ENCODE measurements around the gene UNC13D.
"Not testable (repeated sequence)": the region's sequence is repeated elsewhere in the genome, so short reads cannot be mapped to it uniquely, and the experiment has no call there.

The UNC13D gene

GRCh38 chr17:75820094-75821080, 23.8 kb downstream of the UNC13D start:
- no peak for DNase-seq

DNA sequence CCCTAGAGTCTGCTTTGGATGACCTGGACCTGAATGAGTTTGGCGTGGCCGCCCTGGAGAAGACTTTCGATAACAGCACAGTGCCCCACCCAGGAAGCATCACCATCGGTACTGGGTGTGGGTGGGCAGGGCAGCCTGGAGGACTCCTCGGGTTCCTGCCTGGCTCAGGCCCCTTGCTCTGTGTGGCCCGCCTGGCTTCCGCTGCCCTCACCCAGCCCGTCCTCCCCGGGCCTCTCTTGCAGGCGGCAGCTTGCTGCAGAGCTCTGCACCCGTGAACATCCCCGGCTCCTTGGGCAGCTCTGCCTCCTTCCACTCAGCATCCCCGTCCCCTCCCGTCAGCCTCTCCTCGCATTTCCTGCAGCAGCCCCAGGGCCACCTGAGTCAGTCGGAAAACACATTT, 24.5 kb downstream of the UNC13D start:
- DNase-seq = no peak

- DNase-seq = no peak
Measured at GRCh38 chr17:75819116-75819515, 25.1 kb downstream of the UNC13D start.

DNA sequence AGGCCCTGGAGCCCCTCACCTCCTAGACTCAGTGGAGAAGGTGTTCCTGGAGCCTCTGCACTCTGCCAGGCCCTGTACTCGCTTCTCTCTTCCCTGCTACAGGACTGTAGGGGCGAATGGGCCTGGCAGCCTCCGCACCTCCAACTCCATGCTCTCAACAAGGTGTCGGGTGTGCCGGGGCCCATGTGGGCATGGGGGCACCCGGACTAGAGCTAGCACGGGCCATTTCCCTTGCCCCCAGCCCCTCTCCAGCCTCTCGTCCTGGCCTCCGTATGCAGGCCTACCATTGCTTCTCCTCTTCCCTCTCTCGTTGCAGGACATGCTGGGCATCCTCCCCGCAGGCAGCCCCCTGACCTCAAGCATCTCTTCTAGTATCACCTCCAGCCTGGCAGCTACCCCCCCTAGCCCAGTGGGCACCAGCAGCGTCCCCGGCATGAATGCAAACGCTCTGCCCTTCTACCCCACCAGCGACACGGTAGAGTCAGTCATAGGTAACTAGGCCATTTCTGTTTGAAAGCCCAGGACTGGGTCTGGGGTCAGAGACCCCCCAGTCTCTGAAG, 25.8 kb downstream of the UNC13D start:
- DNase-seq = no peak

GRCh38 chr17:75817571-75817970, 26.6 kb downstream of the UNC13D start:
- no peak for DNase-seq

- no peak for DNase-seq
Measured at GRCh38 chr17:75816693-75817092, 27.5 kb downstream of the UNC13D start.

- no peak for DNase-seq
Measured at GRCh38 chr17:75815399-75815798, 28.8 kb downstream of the UNC13D start.

GRCh38 chr17:75814900-75815373, 29.3 kb downstream of the UNC13D start:
- no peak for DNase-seq

GRCh38 chr17:75814021-75814395, 30.2 kb downstream of the UNC13D start:
- no peak for DNase-seq

DNA sequence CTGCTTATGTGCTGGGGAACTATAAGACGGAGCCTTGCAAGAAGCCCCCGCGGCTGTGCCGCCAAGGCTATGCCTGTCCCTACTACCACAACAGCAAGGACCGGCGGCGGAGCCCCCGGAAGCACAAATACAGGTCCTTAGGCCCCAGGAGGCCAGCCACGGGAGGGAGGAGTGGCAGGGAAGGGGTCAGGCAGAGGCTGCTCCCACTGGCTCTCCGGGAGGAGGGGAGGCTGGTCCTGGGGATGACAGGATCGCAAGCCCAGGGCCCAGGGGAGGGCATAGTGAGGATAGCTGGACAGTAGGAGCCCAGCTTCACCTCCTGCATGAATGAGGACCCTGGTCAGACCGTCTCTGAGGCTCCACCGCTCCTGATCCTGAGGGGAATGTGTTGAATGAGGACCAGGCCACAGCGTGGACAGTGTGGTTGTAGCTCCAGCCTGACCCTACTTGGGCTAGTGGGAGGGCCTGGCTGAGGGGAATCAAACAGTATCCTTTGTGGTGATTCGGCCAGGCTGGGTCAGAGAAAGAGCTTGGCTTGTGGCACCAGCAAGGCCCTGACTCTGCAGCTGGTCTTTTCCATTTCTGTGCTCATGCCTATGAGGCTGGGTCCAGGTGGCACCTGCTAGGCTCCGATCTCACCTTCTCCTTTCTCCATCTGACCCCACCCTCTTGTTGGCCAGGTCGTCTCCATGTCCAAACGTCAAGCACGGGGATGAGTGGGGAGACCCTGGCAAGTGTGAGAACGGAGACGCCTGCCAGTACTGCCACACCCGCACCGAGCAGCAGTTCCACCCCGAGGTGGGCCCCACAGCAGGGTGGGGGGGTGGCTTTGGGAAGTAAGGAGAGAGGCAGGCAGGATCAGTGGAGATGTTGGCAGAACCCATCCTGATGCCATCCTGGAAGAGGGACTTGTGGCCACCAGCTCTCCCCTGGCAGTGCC, 30.9 kb downstream of the UNC13D start:
- no peak for DNase-seq

DNA sequence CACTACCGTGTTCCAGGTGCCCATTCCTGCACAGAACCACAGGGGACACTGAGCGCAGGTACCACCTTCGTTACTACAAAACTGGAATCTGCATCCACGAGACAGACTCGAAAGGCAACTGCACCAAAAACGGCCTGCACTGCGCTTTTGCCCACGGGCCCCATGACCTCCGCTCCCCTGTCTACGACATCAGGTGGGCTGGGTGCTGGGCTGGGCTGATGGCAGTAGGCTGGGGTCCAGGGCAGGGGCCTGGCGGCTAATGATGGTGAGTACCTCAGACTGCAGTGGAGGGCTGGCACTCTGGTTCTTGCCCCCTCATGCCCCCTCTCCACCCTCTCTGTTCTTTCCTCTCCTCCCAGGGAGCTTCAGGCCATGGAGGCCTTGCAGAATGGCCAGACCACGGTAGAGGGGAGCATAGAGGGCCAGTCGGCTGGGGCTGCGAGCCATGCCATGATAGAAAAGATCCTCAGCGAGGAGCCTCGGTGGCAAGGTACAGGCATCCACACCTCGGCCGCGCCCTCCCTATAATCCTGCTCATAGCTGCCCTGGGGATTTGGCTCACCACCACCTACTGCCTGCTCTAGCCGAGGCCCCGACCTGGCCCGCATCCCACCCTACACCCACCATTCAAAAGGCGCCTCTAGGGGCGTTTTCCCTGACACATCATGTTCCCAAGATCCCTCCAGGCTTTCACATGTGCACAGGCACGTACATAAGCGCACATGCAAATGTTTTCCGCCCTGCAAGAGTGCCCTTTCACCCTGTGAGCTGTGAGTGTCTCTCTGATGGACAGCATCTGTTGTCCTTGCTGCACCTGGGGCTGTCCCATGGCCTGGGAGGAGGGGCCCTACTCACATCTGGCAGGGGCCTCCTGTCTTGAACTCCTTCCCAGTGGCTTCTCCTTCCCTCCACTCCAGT, 31.8 kb downstream of the UNC13D start:
- no peak for DNase-seq

GRCh38 chr17:75811174-75811573, 33.0 kb downstream of the UNC13D start:
- no peak for DNase-seq

GRCh38 chr17:75810756-75811155, 33.4 kb downstream of the UNC13D start:
- not testable (repeated sequence) for DNase-seq

DNA sequence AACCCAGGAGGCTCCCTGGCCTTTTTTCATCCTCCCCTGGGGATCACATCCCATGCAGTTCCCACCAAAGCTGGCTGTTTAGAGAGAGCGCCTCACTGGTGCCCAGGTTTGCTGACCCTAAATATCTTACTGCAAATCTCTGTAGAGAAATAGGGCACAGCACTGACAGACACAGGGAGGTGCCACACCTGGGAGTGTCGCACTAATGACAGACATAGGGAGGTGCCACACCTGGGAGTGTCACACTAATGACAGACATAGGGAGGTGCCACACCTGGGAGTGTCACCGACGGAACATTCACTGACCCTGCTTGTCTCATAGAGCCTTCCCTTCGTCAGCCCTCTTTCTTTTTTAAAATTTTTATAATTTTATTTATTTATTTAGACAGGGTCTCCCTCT, 34.0 kb downstream of the UNC13D start:
- no peak for DNase-seq

- no peak for DNase-seq
Measured at GRCh38 chr17:75809631-75810111, 34.5 kb downstream of the UNC13D start.

DNA sequence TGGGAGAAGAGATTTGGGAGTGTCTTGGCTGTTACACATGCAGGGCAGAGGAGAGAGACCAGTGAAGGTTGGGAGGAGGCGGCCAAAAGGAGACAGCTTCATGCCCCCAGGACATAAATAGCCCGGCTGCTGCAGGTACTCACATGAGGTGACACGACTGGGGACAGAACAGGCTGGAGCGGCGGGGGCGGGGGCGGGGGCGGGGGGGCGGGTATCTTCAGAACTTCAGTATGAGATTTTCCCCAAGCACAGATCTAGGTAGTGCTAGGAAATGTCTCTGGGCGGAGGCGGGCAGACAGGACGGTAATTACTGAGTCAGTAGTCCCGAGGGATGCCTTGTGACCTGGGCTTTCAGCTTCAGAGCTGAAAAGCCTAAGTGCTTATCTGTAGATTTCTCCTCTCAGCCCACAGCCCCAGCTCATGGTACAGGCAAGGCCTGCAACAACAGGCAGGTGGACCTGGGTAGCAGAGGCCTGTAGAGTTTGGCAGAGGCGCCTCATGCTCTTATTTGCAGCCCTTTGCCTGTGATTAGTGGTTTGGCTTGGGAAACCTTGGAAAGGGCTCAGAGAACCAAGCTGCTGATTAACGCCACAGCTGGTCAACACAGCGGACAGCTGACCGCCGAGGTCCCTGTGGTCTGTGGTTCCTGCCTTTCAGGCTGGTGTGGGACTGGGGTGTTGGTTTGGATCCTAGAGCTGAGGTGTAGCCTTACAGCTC, 35.1 kb downstream of the UNC13D start:
- no peak for DNase-seq

DNA sequence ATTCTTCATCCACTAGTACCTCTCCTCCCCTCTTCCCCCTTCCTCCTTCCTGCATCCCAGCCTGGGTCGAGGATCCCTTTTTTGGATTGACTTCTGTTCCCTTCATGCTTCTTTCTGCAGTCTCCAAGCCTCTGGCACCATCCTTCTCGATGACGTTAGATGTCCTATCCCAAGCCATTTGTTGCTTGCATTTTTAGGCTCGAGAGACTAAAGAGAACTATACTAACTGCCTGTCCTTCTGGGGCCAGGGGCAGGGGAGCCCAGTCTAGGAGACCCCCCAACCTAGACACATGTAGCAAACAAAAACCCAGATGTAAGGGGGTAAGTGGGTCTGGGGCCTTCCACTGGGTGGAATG, 35.7 kb downstream of the UNC13D start:
- DNase-seq = no peak

DNA sequence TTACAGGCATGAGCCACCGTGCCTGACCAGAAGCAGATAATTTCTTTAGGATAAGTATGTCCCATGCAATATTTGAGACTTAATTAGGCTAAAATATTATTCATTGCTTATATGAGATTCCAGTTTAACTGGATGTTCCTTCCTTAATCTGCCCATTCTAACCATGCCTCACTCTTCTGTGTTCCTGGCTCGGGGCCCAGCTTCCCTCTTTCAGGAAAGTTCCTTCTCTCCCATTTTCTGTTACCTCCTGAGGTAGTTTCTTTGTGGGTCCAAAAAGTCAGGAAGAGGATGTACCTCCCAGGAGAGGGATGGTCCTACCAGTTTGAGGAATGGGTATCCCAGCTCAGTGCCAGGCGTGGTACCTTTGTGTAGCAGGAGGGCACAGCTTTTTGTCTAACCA, 36.3 kb downstream of the UNC13D start:
- DNase-seq = no peak

DNA sequence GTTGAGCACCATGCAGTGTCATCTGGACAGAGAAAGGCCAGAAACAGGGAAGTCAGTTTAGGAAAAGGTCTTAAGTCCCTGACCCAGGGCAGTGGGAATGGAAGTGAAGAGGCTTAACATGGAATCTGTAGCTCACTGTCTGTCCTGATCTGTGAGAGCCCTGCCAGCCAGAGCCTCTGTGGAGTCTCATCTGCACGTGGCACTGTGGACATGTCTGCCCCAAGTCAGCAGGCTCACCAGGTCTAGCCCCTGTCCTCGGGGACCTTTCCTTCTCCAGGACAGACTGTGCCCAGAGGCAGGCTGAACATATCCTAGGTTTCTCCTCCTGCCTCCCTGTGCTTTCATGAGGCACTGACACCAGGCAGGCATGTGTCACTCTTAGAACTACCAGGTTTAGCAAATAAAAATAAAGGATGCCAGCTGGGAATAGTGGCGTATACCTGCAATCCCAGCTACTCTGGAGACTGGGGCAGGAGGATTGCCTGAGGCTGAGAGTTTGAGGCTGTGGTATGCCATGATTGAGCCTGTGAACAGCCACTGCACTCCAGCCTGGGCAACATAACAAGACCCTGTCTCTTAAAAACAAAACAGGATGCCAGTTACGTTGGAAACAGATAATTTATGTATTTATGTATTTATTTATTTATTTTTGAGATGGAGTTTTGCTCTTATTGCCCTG, 37.2 kb downstream of the UNC13D start:
- no peak for DNase-seq

- DNase-seq = no peak
Measured at GRCh38 chr17:75803883-75804282, 40.3 kb downstream of the UNC13D start.

All from right kidney (tissue), 1 donor.